Liver (tissue), 3 donors: ENCODE data around the gene ZNF740.

ENCODE experiments used
- FOXA1 ChIP-seq: IDR thresholded peaks from 2 replicates; pipeline ENCODE4 v1.6.1; 2016; ENCODE audit warnings: antibody characterized with exemption
- NR2F2 ChIP-seq: IDR thresholded peaks from 2 replicates; pipeline ENCODE4 v1.6.1; 2016; ENCODE audit warnings: antibody characterized with exemption
- RAD21 ChIP-seq, 2 donors: IDR thresholded peaks; 2 replicates each; pipeline ENCODE4 v1.6.1; 2016; ENCODE audit warnings: antibody characterized with exemption in 2 of 2, mild to moderate bottlenecking in 2 of 2
- TF ChIP-seq, protein P1 (sequence below): fragments of 150-350 bp; IDR thresholded peaks from 2 replicates; pipeline ENCODE4 v1.5.1; 2017; ENCODE audit warnings: improper control_type of control experiment, low read depth, low read length; ENCODE audit not compliant: missing input control
- donor health status: healthy.
- donor health status: healthy.

DNA sequence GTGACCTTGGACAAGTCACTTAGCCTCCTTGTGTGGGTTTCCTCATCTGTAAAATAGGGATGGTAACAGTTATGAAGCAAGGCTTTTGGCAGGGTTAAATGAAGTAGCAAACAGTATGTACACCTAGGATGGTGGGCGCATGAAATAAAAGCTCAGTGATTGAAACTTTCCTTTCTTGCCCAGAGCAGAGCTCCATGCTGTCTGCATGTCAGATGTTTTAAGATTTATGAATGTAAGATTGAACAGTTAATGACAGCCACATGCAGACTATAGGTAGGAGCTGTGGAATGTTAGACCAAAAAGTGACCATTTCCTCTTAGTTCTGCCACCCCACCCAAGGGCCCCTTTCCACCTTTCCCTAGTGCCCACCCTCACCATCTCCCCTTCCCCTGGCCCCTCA lies 14.5 kb downstream of the ZNF740 start:
- TF ChIP-seq, protein P1, sequence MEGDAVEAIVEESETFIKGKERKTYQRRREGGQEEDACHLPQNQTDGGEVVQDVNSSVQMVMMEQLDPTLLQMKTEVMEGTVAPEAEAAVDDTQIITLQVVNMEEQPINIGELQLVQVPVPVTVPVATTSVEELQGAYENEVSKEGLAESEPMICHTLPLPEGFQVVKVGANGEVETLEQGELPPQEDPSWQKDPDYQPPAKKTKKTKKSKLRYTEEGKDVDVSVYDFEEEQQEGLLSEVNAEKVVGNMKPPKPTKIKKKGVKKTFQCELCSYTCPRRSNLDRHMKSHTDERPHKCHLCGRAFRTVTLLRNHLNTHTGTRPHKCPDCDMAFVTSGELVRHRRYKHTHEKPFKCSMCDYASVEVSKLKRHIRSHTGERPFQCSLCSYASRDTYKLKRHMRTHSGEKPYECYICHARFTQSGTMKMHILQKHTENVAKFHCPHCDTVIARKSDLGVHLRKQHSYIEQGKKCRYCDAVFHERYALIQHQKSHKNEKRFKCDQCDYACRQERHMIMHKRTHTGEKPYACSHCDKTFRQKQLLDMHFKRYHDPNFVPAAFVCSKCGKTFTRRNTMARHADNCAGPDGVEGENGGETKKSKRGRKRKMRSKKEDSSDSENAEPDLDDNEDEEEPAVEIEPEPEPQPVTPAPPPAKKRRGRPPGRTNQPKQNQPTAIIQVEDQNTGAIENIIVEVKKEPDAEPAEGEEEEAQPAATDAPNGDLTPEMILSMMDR: no peak
- TF ChIP-seq NR2F2 (no peak), RAD21 (IDR thresholded peaks at IDR 0.05) (no peak), FOXA1 (no peak)
